ENCODE data around the gene LAMA2. TPM values are rescaled to one million over a fixed set of nuclear protein-coding genes. Genes with fewer than 3 reads are reported as not detected.

Gene LAMA2
- total RNA-seq, 1 experiment from 2014 or later, result 4.2 TPM

DNA sequence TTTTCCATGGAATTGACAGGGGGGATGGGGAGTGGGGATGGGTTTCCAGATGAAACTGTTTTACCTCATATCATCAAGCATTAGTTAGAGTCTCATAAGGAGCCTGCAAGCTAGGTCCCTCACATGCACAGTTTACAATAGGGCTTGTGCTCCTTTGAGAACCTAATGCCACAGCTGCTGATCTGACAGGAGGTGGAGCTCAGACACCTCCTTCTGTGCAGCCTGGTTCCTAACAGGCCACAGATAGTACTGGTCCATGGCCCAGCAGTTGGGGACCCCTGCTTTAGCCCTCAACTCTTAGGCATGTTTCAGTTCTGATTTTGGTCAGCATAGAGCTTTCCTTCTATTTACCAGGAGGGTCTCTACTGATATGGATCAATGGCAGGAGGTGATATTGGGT lies 251.6 kb downstream of the LAMA2 start:
- no peak overlapping the region for H4K91ac ChIP-seq (ENCODE audit: insufficient read length, low read depth, low read length)
- no peak overlapping the region for H2BK5ac ChIP-seq (ENCODE audit: insufficient read length, low read length)
- no peak overlapping the region for H2AK5ac ChIP-seq (ENCODE audit: insufficient read length, low read length)
- no peak overlapping the region for H2BK120ac ChIP-seq (ENCODE audit: low read depth, low read length, poor library complexity, severe bottlenecking)
- no peaks in the 10 kb centered on the region for H3K36me3 Mint-ChIP-seq (ENCODE audit: insufficient read depth in 1 of 3, low read depth in 3 of 3)
- H3K79me1 ChIP-seq (ENCODE audit: insufficient read depth, low read depth, low read length, poor library complexity, severe bottlenecking), result no peaks in the 10 kb centered on the region
- no peaks in the 10 kb centered on the region for H4K20me1 ChIP-seq (ENCODE audit: control insufficient read depth, insufficient read depth, insufficient read length)
- no peak overlapping the region for H3K27ac ChIP-seq (ENCODE audit: insufficient read length, low read depth, low read length)
- no peak overlapping the region for H2AFZ ChIP-seq (ENCODE audit: low read length)
- H3K4ac ChIP-seq (ENCODE audit: low read depth, low read length), result no peak overlapping the region
- H3K4me3 Mint-ChIP-seq, result no peak overlapping the region
- H3K27me3 ChIP-seq (ENCODE audit: insufficient read depth, low read length), result no peaks in the 10 kb centered on the region
- no peak overlapping the region for H3T11ph ChIP-seq (ENCODE audit: low read length)
- H3K4me1 Mint-ChIP-seq, result no peaks in the 10 kb centered on the region
- no peak overlapping the region for H3K56ac ChIP-seq (ENCODE audit: insufficient read length, low read depth, low read length)
- no peaks in the 10 kb centered on the region for H3K79me2 ChIP-seq (ENCODE audit: insufficient read depth, low read length)
- DNase-seq, result no peak
- H2BK12ac ChIP-seq (ENCODE audit: insufficient read length, low read depth, low read length), result no peak overlapping the region
- no peaks in the 10 kb centered on the region for H3K9me3 Mint-ChIP-seq
- H3K23me2 ChIP-seq (ENCODE audit: insufficient read length, low read depth, low read length, poor library complexity, severe bottlenecking), result no peaks in the 10 kb centered on the region
- no peak overlapping the region for H3K4me2 ChIP-seq (ENCODE audit: insufficient read depth, insufficient read length, low read length)
- H3K23ac ChIP-seq (ENCODE audit: insufficient read length, low read depth, low read length), result no peak overlapping the region
- TF ChIP-seq, protein P1, sequence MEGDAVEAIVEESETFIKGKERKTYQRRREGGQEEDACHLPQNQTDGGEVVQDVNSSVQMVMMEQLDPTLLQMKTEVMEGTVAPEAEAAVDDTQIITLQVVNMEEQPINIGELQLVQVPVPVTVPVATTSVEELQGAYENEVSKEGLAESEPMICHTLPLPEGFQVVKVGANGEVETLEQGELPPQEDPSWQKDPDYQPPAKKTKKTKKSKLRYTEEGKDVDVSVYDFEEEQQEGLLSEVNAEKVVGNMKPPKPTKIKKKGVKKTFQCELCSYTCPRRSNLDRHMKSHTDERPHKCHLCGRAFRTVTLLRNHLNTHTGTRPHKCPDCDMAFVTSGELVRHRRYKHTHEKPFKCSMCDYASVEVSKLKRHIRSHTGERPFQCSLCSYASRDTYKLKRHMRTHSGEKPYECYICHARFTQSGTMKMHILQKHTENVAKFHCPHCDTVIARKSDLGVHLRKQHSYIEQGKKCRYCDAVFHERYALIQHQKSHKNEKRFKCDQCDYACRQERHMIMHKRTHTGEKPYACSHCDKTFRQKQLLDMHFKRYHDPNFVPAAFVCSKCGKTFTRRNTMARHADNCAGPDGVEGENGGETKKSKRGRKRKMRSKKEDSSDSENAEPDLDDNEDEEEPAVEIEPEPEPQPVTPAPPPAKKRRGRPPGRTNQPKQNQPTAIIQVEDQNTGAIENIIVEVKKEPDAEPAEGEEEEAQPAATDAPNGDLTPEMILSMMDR (conservative IDR thresholded peaks at IDR 0.05), result peak; percentile 14; the same call in 1 of the 3 replicates
- no peaks in the 10 kb centered on the region for H3K27me3 Mint-ChIP-seq (ENCODE audit: low read depth)
- H2BK20ac ChIP-seq (ENCODE audit: low read depth, low read length, poor library complexity, severe bottlenecking), result no peak overlapping the region
- H4K5ac ChIP-seq (ENCODE audit: insufficient read length, low read depth, low read length), result no peak overlapping the region
- H3K9me3 ChIP-seq (ENCODE audit: control insufficient read depth, low read depth, low read length), result no peaks in the 10 kb centered on the region
- no peak overlapping the region for H2BK15ac ChIP-seq (ENCODE audit: low read depth, low read length)
- no peak overlapping the region for H3K9ac ChIP-seq (ENCODE audit: extremely low read depth, insufficient read length, low read length)
- H3K27ac Mint-ChIP-seq, result no peak overlapping the region
- no peaks in the 10 kb centered on the region for H3K4me1 ChIP-seq (ENCODE audit: insufficient read depth, low read length)
- no peak overlapping the region for H3K18ac ChIP-seq (ENCODE audit: insufficient read length, low read depth, low read length)
- no peak overlapping the region for H3K14ac ChIP-seq (ENCODE audit: insufficient read depth, low read length)
- H4K8ac ChIP-seq (replicated peaks; ENCODE audit: insufficient read length, low read depth, low read length), result no peak overlapping the region
